ENCODE results near the gene CLIC3.

CLIC3 gene

DNA sequence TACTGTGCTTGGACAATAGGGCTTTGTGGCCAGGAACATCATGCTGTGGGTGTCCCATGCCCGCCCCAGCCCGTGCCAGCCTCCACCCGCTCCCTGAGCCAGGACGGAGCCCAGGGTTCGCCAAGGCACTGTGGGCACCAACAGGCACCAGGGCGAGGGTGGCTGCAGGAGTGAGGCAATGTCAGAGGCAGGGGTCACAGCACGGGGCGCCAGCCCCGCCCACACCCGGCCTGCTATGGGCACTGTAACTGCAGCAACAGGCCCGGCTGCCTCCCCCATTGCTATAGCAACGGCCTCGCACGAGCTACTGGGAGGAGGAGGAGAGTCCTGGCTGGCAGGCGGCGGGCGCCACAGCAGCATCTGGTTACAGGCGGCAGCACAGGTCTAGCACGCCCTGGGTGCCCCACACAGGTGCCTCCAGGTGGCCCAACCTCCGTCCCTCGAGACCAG is 29.2 kb upstream of the CLIC3 start:
- H3K27ac ChIP-seq (ENCODE audit: low read length): no peak overlapping the region
- H3K4me1 ChIP-seq (ENCODE audit: low read length): peaks cover 12% of the 10 kb centered on the region
- H3K4me3 ChIP-seq (ENCODE audit: low read length): no peak overlapping the region
- DNase-seq: peak; percentile 60
- H3K9me2 ChIP-seq (replicated peaks; ENCODE audit: insufficient read depth, low read length): no peaks in the 10 kb centered on the region
- no peak overlapping the region for H3K9ac ChIP-seq (ENCODE audit: low read length)
- H3K79me2 ChIP-seq (ENCODE audit: low read length): no peaks in the 10 kb centered on the region
- H2AFZ ChIP-seq (ENCODE audit: low read length): no peak overlapping the region
- H3K36me3 ChIP-seq (replicated peaks; ENCODE audit: insufficient read depth, low read length): no peaks in the 10 kb centered on the region
- no peaks in the 10 kb centered on the region for H3K9me3 ChIP-seq (replicated peaks; ENCODE audit: insufficient read depth, low read length)
- TF ChIP-seq, protein P1, sequence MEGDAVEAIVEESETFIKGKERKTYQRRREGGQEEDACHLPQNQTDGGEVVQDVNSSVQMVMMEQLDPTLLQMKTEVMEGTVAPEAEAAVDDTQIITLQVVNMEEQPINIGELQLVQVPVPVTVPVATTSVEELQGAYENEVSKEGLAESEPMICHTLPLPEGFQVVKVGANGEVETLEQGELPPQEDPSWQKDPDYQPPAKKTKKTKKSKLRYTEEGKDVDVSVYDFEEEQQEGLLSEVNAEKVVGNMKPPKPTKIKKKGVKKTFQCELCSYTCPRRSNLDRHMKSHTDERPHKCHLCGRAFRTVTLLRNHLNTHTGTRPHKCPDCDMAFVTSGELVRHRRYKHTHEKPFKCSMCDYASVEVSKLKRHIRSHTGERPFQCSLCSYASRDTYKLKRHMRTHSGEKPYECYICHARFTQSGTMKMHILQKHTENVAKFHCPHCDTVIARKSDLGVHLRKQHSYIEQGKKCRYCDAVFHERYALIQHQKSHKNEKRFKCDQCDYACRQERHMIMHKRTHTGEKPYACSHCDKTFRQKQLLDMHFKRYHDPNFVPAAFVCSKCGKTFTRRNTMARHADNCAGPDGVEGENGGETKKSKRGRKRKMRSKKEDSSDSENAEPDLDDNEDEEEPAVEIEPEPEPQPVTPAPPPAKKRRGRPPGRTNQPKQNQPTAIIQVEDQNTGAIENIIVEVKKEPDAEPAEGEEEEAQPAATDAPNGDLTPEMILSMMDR (IDR thresholded peaks at IDR 0.05; ENCODE audit: low read length): peak; percentile 14
- TF ChIP-seq EZH2 (optimal IDR thresholded peaks at IDR 0.05; ENCODE audit: low read depth, low read length) (no peak), EZH2phosphoT487 (IDR thresholded peaks at IDR 0.05; ENCODE audit: low read length) (no peak)
- no peak overlapping the region for H3K4me2 ChIP-seq (ENCODE audit: low read depth, low read length)
- H3F3A ChIP-seq (ENCODE audit: insufficient read depth, low read length): peaks cover 5% of the 10 kb centered on the region; the same call in 1 of the 2 replicates
- H4K20me1 ChIP-seq (ENCODE audit: insufficient read depth, low read length): no peaks in the 10 kb centered on the region
- peaks cover 41% of the 10 kb centered on the region for H3K27me3 ChIP-seq (replicated peaks; ENCODE audit: insufficient read depth, low read length)

DNA sequence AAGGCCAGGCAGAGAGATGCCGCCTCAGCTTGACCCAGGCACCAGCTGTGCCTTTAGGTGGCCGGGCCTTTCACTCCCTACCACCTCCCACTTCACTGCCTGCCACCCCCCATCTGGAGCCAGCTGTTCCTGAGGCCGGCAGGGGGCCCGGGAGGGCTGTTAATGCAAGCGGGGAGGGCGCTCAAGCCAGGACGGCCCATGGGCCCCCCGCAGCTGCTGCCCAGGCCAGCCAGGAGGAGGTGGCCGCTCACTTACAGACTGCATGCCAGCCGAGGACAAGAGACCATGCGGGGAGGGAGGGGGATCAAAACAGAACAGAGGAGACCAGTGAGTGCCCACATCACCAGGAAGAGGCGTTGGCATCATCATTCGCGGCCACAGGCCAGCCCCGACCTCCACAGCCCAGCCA is 27.2 kb upstream of the CLIC3 start:
- no peaks in the 10 kb centered on the region for H4K20me1 ChIP-seq (ENCODE audit: insufficient read depth, low read length)
- no peaks in the 10 kb centered on the region for H3K9me3 ChIP-seq (replicated peaks; ENCODE audit: insufficient read depth, low read length)
- H3F3A ChIP-seq (ENCODE audit: insufficient read depth, low read length): no peaks in the 10 kb centered on the region; the same call in 1 of the 2 replicates
- TF ChIP-seq EZH2 (optimal IDR thresholded peaks at IDR 0.05; ENCODE audit: low read depth, low read length): no peak
- TF ChIP-seq, protein P1 (IDR thresholded peaks at IDR 0.05; ENCODE audit: low read length): no peak
- TF ChIP-seq EZH2phosphoT487 (IDR thresholded peaks at IDR 0.05; ENCODE audit: low read length): no peak
- DNase-seq: no peak
- H3K36me3 ChIP-seq (replicated peaks; ENCODE audit: insufficient read depth, low read length): no peaks in the 10 kb centered on the region
- no peaks in the 10 kb centered on the region for H3K9me2 ChIP-seq (replicated peaks; ENCODE audit: insufficient read depth, low read length)
- H3K27me3 ChIP-seq (replicated peaks; ENCODE audit: insufficient read depth, low read length): peaks cover 48% of the 10 kb centered on the region
- no peak overlapping the region for H3K4me2 ChIP-seq (ENCODE audit: low read depth, low read length)
- H3K27ac ChIP-seq (ENCODE audit: low read length): no peak overlapping the region
- peaks cover 4% of the 10 kb centered on the region; the same call in 1 of the 2 replicates for H3K4me1 ChIP-seq (ENCODE audit: low read length)
- H3K79me2 ChIP-seq (ENCODE audit: low read length): no peaks in the 10 kb centered on the region
- no peak overlapping the region for H3K4me3 ChIP-seq (ENCODE audit: low read length)
- H3K9ac ChIP-seq (ENCODE audit: low read length): no peak overlapping the region
- H2AFZ ChIP-seq (ENCODE audit: low read length): no peak overlapping the region

DNA sequence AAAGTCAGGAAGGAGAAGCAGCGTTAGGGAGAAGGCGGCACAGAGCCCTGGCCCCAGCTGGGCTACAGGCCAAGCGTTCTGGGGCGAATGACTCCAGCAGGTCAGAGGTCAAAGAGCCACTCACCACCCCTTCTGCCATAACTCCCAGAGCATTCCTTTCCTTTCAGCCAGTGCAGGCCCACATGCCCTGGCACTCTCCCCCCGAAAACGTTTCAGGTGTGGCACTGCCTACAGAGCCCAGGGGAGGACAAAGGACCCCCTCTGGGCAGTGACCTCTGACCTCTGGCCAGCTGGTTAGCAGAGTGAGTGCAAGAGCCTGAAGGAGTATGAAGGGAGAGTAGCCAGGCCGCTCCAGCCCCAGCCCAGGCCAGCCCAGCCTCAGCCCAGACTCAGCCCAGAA is 26.8 kb upstream of the CLIC3 start:
- no peak overlapping the region for H3K27ac ChIP-seq (ENCODE audit: low read length)
- no peaks in the 10 kb centered on the region for H3F3A ChIP-seq (ENCODE audit: insufficient read depth, low read length)
- TF ChIP-seq EZH2 (optimal IDR thresholded peaks at IDR 0.05; ENCODE audit: low read depth, low read length): no peak
- no peaks in the 10 kb centered on the region for H3K79me2 ChIP-seq (ENCODE audit: low read length)
- no peak overlapping the region for H3K4me2 ChIP-seq (ENCODE audit: low read depth, low read length)
- H2AFZ ChIP-seq (ENCODE audit: low read length): no peak overlapping the region
- no peak overlapping the region for H3K4me3 ChIP-seq (ENCODE audit: low read length)
- peaks cover 48% of the 10 kb centered on the region for H3K27me3 ChIP-seq (replicated peaks; ENCODE audit: insufficient read depth, low read length)
- H4K20me1 ChIP-seq (ENCODE audit: insufficient read depth, low read length): no peaks in the 10 kb centered on the region
- H3K4me1 ChIP-seq (ENCODE audit: low read length): peaks cover 4% of the 10 kb centered on the region; the same call in 1 of the 2 replicates
- no peak overlapping the region for H3K9ac ChIP-seq (ENCODE audit: low read length)
- H3K9me3 ChIP-seq (replicated peaks; ENCODE audit: insufficient read depth, low read length): no peaks in the 10 kb centered on the region
- no peaks in the 10 kb centered on the region for H3K36me3 ChIP-seq (replicated peaks; ENCODE audit: insufficient read depth, low read length)
- no peaks in the 10 kb centered on the region for H3K9me2 ChIP-seq (replicated peaks; ENCODE audit: insufficient read depth, low read length)
- no peak for DNase-seq

DNA sequence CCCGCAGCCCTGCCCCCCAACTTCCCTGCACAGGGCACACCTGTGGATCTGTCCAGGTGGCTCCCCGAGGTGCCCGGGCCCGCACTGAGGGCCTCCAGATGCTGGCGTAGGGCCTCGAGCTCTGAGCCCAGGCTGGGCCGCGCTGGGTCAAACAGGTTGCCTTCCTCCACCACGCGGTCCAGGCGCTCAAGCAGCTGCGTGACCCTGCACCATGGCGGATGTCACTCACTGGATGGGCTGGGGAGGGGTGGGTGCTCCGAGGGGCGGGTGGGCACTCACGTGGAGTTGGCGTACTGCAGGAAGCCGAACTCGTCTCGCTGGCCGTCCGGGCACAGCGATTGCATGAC is 26.3 kb upstream of the CLIC3 start:
- TF ChIP-seq, protein P1 (IDR thresholded peaks at IDR 0.05; ENCODE audit: low read length): no peak
- no peak for TF ChIP-seq EZH2 (optimal IDR thresholded peaks at IDR 0.05; ENCODE audit: low read depth, low read length)
- no peak overlapping the region for H3K4me2 ChIP-seq (ENCODE audit: low read depth, low read length)
- H3K79me2 ChIP-seq (ENCODE audit: low read length): no peaks in the 10 kb centered on the region
- H3K4me3 ChIP-seq (ENCODE audit: low read length): no peak overlapping the region
- no peak overlapping the region for H3K9ac ChIP-seq (ENCODE audit: low read length)
- no peaks in the 10 kb centered on the region for H3F3A ChIP-seq (ENCODE audit: insufficient read depth, low read length)
- peaks cover 4% of the 10 kb centered on the region; the same call in 1 of the 2 replicates for H3K4me1 ChIP-seq (ENCODE audit: low read length)
- no peak overlapping the region for H2AFZ ChIP-seq (ENCODE audit: low read length)
- H3K9me3 ChIP-seq (replicated peaks; ENCODE audit: insufficient read depth, low read length): no peaks in the 10 kb centered on the region
- no peaks in the 10 kb centered on the region for H4K20me1 ChIP-seq (ENCODE audit: insufficient read depth, low read length)
- H3K9me2 ChIP-seq (replicated peaks; ENCODE audit: insufficient read depth, low read length): no peaks in the 10 kb centered on the region
- peaks cover 48% of the 10 kb centered on the region for H3K27me3 ChIP-seq (replicated peaks; ENCODE audit: insufficient read depth, low read length)
- H3K36me3 ChIP-seq (replicated peaks; ENCODE audit: insufficient read depth, low read length): no peaks in the 10 kb centered on the region
- DNase-seq: no peak
- no peak overlapping the region for H3K27ac ChIP-seq (ENCODE audit: low read length)
